ENCODE data around the gene PTPRN2.

GRCh38 chr7:158255156-158255555, 332.5 kb downstream of the PTPRN2 start:
- TF ChIP-seq CTCF (IDR thresholded peaks at IDR 0.05; ENCODE audit: control extremely low read depth in 1 of 3, insufficient read depth in 1 of 3, low read depth in 1 of 3, low read length in 3 of 3) (no peak), POLR2A (IDR thresholded peaks at IDR 0.05; ENCODE audit: control extremely low read depth in 1 of 2, low read depth in 2 of 2, low read length in 2 of 2) (no peak), TCF12 (IDR thresholded peaks at IDR 0.05; ENCODE audit: low read depth, low read length) (no peak), NRF1 (IDR thresholded peaks at IDR 0.05; ENCODE audit: low read depth, low read length) (no peak), RXRA (IDR thresholded peaks at IDR 0.05; ENCODE audit: insufficient read depth, low read depth, low read length) (no peak)

All from H1 (cell line).